ENCODE results near the gene MVB12B. TPM values are rescaled to one million over a fixed set of nuclear protein-coding genes. Genes with fewer than 3 reads are reported as not detected.

MVB12B gene
- polyA plus RNA-seq, 1 donor, result 16.5 TPM

DNA sequence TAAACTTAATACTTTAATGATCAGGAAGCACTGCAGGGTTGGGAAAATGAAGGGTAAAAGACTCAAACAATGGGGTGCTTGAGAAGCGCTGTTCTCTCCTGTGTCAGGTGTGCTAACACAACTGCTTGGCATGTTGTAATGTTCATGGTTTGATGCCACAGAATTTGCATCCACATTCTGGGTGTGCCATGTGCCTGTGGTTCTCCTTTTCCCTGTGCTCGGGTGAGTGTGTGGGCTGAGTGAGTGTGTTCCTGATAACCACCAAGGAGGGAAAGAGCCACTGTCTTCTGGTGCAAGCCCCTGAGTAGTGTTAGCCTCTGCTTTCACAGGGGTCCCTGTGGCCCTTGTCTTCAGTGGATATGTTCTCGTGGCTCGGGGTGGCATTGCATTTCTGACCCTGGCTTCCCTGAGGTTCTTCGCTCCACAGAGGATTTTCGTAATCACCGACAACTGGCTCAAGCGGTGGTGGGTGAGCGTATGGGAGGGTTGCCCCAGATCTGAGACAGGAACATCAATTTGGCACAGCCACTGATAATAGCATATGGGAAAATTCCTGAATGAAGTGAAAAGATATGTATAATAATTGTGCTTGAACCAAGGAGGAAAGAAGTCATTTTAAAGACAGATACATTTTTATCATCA, 102.0 kb downstream of the MVB12B start:
- no peak for DNase-seq (ENCODE audit: low read depth)

DNA sequence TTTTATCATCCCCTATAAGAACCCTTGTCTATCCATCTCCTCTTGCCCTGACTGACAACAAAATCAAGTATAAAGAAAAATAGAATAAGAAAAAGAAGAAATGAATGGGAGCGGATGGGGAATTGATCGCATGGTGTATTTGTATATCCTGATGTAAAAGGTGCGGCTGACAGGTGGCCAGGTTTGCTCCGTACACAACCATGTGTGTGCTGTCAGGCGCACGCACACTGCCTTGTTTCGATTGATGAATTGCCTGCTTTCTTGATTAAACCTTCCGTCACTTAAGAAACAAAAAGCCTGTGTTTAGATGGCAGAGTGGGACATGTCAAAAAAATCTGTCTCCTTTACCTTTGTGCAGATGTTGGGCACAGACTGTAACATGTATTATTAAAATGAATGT, 102.6 kb downstream of the MVB12B start:
- DNase-seq (ENCODE audit: low read depth), result no peak

DNA sequence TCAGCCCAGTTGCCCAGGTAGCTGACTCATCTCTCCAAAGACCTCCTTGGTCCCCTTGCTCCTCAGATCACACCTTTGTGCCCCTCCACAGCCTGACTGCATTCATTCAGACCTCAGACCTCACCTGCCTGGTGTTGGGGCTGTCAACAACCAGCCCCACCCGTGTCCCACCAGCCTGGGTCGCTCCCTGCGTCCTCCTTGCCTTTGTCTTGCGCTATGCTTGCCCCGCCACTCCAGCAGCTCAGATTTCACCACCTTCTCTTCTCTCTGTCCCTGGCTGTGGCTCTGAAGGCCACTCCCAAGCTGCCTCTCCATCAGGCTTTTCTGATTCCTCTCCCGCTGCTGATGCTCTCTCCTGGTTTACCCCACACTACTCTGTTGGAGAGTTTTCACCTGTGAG, 103.5 kb downstream of the MVB12B start:
- DNase-seq (ENCODE audit: low read depth), result no peak

DNA sequence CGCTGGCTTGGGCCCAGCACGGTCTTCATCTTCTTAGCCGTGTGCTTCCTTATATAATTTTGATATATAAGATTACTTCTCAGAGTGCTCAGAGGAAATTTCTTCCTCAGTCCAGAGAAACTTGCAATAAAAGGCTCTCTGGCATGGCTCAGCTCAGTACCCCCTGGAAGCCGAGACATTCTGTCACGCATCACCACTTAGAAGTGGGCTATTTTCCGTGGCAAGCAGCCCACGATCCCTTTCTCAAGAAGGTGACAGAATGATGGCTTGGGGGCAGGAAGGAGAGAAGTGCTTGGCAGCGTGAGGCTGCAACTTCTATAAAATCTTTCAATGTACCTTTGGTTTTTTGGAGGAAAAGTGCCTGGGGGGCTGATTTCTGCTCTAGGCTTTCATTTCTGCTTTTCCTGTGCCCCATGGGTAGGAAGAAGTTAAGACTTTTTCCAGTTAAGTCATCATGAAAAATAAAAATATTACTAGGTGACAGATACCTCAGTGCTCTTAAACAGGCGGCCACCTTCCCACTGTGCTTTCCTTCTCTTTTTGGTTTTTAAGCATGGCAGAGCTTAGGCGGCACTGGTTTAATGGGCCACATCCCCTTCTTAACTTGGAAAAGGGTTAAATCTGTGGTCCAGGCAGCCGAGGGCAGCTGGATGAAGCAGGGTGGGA, 104.6 kb downstream of the MVB12B start:
- no peak for DNase-seq (ENCODE audit: low read depth)

DNA sequence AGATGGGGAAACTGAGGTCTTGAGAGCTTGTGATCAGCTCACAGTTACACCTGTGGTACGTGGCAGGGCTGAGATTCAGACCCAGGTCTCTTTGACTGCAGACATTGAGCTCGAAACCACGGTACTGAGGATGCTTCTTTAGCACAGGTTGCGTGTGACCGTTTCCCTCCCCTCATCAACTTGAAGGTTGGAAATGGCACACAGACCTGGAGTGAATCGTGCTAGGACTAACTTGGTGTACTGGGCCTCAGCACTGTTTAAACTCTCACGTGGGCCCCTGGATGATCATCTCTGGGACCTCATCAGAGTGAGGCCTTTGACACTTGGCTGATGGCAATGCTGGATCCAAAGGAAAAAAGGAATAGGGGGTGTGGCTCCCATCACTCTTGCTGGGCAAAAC, 106.0 kb downstream of the MVB12B start:
- DNase-seq (ENCODE audit: low read depth), result no peak

DNA sequence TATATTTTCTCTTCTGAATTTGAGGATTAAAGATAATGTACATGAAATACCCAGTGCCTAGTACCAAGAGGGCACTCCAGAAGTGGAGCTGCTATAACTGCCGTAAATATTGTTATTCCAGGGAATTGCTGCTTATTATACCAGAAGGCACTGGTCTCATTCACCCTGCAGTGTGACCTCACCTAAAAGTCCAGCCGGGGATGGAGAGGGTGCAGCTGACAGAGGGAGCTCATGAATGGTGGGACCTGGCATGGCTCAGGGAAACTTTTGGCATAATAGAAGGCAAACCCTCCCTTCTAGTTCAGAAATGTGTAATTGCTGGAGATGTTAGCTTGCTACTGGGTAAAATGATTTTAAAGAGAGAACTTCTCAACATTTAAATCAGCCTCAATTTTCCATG, 108.5 kb downstream of the MVB12B start:
- DNase-seq (ENCODE audit: low read depth), result no peak

DNA sequence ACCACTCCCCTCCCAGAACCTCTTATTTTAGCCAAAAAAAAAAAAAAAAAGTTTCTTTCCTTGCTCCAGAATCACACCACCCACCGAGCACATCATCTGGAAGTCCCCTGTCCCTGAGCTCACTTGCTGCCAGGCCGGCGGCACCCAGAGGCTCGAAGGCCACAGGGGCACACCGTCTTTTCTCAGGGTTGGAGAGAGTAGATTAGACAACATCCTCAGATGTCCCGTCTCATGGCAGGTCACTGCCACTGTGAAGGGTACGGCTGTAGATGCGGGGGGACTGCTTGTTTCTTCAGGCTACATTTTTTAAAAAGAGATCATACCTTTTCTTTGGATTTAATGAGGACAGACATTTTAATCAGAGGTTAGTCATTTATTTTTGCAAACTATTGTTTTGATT, 109.0 kb downstream of the MVB12B start:
- no peak for DNase-seq (ENCODE audit: low read depth)

DNA sequence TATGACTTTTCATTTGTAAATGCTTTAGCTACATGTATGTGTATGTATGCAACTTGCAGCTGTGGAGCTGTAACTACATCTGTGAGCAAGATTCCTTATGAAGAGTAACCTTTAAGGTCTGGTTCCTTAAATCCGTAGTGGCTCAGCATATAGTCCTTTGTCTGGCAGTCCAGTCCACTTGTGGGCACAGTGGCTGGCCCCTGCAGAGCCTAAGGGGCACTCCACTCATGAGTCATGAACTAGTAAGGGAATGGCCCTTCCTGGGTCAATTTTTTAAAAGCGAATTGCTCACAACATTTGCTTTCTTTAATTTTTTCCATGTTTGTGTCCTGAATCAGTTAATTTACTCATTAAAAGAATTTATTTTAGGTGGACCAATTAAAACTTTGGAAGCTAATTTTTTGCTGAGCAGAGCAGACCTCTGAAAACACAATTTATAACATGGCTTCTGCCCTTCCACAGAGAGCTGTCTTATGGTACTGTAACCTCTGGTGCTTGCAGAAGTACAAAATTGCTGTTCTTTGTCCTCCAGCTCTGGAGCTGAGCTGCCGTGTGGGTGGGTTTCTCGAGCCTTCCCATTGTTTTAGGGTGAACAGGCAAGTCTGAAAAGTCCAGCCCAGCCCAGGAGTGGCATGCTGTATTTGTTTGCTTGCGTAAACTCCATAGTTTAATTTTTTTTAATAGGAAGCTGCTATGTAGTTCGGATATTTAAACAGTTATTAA, 110.1 kb downstream of the MVB12B start:
- DNase-seq (ENCODE audit: low read depth), result no peak

DNA sequence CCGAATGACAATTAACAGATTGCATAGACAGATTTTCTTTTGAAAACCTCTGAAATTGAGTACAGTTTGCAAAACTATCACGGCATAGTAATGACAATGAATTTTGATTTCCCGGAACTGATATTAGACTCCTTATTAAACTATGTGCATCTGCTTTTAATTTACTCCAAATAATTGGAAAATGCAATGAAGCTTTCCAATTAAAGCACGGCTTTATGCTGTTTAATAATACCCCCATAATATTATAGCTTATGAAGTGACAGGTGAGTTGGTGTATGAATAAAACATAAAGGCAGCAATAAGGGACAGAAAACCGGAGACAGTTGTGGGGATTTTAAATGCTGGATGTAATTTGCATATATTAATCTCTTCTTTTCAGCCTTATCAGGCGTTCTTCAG, 110.6 kb downstream of the MVB12B start:
- no peak for DNase-seq (ENCODE audit: low read depth)

DNA sequence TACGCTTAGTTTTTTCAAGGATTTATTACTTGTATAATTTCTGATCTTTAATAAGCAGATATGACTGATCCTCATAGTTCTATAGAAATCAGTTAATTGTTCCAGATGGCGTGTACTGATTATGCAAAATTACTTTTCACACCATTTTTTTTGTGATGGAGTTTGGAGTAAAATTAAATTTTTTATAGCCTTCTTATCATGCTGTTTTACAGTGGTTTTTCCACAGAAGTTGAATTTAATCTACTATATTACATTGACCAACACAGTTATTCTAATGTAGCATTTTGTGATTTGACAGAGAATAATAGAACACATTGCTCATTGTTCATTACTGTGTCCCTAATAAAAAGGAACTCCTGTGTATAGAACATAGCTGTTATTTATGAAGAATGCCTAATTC, 111.1 kb downstream of the MVB12B start:
- DNase-seq (ENCODE audit: low read depth), result no peak

DNA sequence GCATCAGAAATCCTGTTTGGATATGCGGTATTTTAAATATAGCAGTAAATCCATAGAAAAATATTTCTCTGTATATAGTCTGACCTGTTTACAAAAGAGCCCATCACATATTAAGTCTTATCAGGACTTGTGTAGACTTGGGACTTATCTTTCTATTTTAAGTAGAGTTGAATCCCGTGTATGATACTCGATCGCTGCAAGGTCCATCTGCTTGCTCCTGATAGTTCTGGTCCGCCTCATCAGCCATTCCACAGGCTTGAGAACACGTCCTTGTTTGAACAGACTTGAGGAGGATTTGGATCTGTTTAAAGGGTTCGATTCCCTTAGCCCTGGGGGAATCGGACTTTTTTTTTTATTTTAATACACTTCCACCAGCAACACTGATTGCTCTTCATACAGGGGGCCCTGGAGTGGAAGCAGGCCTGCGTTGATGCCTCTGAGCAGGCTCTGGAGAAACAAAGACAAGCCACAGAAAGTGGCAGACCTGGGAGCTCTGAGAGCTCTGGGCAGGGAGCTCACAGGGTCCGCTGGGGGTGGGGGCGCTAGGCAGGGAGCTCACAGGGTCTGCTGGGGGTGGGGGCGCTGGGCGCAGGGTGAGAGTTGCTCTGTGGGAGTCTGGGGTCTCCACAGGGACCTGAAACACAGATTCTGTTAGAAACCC, 112.2 kb downstream of the MVB12B start:
- DNase-seq (ENCODE audit: low read depth), result no peak

DNA sequence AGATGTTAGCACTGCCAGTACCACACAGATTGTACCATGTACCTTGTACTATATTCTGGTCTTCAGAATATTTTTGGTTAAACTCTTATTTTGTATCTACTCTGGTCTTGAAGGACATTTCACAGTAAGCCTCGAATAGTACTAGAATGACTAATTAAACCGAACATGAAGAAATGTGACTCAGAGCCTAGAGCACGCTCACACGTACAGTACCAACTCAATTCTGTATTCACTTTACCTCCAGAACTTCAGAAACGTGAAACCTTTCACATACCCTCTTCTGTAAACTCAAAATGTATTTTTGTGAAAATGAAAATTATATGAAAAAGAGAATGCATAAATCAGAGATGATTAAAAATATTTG, 112.8 kb downstream of the MVB12B start:
- no peak for DNase-seq (ENCODE audit: low read depth)

DNA sequence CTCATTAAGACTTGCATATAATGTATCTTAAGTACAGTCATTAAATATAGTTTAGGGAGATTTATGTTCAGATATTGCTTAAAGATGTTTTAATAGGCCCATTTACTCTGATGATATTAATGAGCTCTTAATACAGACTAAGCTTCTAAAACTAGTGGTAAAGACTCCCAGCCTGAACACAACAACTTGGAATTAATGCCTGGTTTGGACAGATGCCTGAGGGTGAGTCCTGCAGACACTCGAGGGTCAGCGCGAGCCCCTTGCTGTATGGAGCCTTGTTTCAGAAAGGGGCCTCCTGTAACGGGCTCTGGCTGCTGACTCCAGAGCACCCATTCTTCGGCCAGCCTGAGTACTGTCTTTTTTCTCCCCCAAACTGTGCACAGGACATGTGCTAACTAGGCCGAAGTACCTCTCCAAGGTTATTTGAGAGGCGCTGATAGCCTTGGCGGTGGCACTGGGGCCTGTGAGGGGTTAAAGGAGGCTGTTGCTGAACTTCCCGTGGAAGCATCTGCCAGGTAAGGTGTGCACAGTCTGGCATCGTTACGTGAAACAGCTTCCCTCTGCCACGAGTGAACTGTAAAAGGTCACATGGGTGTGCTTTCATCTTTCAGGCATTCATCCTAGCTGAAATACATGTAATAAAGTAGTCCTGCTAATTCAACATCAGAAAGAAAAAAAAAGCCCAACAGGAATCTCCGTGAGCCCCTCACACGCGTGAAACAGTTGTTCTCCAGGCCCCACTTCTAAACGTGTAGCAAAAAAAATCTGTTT, 113.4 kb downstream of the MVB12B start:
- DNase-seq (ENCODE audit: low read depth), result no peak

DNA sequence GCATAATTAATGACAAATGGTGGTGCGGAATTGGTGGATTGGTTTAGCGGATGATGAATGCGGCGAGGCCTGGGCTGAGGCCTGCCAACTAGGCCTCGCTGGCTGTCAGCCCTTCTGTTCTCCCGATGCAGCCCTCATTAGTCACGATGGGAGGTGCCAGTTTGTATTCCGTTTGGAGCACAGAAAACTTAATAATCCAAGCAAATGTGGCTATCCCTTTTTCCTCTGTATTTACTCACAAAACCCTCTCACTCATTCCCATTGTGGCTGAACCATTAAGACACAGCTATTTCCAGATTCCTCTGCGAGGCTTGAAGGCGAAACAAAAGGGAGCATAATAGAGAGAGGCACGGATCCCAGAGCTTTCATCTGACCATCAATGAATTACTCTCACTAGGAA, 114.3 kb downstream of the MVB12B start:
- DNase-seq (ENCODE audit: low read depth), result no peak

DNA sequence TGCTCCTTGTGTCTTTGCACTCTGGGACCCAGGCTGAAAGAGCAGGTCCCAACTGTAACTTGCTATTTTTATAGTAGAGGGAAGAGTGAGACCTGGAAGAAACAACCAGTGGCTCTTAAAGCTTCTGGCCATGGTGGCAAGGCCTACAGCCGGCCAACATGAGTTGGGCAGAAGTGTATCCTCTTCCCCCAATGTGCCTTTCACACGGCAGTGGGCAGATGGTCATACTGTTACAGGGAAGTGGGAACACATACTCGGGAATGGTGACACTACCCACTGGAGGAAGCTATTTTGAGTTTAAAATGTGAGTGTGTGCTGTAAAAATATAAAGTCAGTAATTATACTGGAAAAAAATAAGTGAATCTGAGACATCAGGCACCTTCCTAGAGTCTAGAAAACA, 116.0 kb downstream of the MVB12B start:
- DNase-seq (ENCODE audit: low read depth), result no peak

DNA sequence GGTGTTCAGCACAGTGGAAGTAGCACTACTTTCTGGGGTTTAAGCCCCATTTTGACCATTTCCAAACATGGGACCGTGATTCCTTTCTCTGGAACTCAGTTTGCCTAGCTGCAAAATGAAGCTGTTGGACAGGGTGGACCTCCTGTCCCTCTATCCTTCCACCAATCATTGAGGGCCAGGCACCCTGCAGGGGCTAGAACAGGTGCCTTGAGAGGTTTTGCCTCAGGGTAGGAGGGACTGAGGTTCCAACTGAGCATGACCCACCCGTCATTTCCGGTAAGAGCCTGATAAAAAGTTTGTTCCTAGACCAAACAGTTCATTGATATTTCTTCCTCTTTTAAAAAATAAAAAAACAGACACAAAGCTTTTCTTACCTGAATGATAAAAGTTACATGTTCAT, 116.5 kb downstream of the MVB12B start:
- no peak for DNase-seq (ENCODE audit: low read depth)

DNA sequence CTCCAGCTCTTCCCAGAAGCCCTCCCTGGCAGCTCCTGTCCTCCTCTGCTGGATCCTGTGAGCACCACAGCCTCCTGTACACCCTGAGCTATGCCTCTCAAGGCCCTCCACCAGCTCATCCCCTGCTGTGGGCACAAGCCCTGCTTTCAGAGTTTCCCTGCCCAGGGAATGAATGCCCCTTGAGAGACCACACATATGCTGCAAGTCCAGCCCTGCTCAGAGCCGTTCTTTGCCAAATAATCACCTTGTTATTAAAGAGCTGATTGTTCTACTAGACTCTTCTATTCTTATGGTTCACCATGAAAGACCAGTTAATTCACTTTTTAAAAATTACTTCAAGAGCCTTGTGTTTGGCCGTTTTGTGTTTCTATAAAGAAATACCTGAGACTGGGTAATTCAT, 121.5 kb downstream of the MVB12B start:
- DNase-seq (ENCODE audit: low read depth), result no peak

DNA sequence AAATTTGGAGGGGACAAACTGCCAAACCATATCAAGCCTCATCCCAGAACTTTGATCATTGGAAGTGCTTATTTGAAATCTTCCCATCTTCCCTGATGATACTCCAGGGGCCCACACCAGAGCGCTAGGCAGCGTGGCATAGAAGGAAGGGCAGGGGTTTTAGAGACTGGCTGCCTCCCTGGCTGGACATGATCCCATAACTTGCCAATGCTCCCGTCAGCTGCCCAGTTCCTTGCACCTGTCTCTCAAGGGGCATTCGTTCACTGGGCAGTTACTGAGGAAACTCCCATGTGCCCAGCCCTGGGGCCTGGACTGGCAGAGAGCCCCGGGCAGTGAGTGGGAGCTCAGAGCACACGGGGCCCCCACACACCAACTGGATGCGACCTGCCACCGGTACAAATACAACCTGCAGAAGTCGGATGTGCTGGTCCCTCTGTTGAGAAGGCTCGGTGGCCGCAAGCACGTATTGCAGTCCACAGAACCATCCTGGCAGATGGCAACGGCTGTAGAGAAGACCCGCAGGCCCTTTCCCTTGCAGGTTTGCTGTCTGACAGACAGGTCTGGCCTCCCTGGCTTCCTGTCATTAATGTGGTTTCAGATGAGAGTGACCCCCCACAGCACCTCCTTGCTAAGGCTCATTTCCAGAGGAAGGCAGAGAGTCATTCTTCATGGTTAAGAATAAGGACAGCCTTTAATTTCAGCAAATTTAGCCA, 122.4 kb downstream of the MVB12B start:
- no peak for DNase-seq (ENCODE audit: low read depth)

DNA sequence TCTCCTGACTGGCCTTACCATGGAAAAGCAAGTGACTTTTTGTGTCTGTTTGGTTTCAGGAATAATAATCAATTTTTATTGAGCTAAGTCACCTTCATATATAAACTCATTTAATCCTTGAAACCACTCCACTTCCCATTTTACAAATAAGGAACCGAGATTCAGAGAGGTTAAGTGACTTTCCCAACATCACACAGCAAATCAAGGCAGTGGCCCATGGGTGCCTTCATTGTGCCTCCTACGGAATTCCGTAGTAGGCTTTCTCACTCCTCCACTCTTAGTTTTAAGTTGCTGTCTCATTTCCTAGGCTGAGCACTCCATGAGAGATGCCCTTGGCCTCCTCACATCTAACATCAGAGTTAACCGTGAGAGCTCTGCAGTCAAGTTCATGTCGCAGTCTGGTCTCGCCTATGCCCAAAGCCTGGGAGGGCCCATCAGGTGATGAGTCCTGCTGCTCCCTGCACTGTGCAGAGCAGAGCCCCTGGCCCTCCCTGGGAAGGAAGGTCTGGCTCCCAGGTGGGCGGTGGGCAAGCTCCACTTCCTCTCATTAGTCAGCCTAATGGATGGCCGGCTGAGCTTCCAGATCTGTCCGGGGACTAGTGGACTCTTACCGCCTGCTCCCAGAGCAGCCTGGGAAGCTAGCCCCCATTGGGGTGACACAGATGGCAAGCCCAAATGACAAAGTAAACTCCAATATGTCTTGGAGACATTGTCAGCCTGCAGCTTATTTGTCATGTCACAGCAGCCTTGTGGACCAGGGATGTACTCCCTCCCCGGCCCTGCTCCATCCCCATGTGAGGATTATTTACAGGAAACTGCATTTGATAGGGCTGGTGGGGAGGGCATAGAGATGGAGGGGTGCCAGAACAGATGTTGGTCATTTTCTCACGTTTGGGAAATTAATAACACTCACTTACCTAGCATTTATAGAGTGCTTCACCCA, 123.4 kb downstream of the MVB12B start:
- no peak for DNase-seq (ENCODE audit: low read depth)

DNA sequence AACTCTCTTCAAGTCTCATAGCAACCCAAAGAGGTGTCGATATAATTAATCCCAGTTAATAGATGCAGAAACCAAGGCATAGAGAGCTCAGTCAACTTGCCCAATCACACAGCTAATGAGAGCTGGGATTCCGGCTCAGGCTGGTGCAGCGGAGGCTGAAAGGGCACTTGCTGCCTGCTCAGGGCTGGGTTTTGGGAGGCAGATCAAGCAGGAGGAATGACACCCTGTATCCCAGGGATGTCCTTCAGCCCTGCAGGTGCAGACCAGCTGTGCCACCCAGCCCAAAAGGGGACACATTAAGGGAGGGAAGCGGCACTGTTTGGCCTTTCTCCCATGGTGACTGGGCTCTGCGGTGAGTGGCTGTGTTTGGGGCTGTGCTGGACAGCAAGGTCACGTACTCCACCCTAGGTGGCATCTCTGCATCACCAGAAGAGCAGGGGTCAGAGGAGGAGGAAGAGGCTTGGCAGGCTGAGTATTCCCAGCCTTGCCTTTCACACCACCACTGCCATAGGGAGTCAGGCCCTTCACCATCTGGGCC, 124.1 kb downstream of the MVB12B start:
- no peak for DNase-seq (ENCODE audit: low read depth)
